Activated naive CD8-positive, alpha-beta T cell treated with anti-CD3 and anti-CD28 coated beads, Interleukin-2, amount 50 U/mL, for 24 hours (primary cell): ENCODE measurements around the gene CHCHD10.

Experiments used
- ATAC-seq: fragments of 150-1000 bp; cut with Tn5 transposase; one replicate; pipeline ENCODE4 v1.10.0; 2021
- DNase-seq: peaks from one replicate; pipeline ENCODE4 v3.0.0; 2021
- H3K27ac Mint-ChIP-seq: one replicate; pipeline ENCODE4 v1.8.0; 2021; ENCODE audit warnings: mild to moderate bottlenecking, mixed read lengths
- H3K27me3 Mint-ChIP-seq: one replicate; pipeline ENCODE4 v1.8.0; 2021; ENCODE audit warnings: mixed read lengths
- H3K36me3 Mint-ChIP-seq: one replicate; pipeline ENCODE4 v1.8.0; 2021; ENCODE audit warnings: low read depth, mixed read lengths
- H3K4me1 Mint-ChIP-seq: one replicate; pipeline ENCODE4 v1.8.0; 2021; ENCODE audit warnings: mixed read lengths
- H3K4me3 Mint-ChIP-seq: one replicate; pipeline ENCODE4 v1.8.0; 2021; ENCODE audit warnings: mild to moderate bottlenecking, moderate library complexity, mixed read lengths
- H3K9me3 Mint-ChIP-seq: one replicate; pipeline ENCODE4 v1.8.0; 2021; ENCODE audit warnings: mixed read lengths

CHCHD10 gene

GRCh38 chr22:23791738-23792645 lies 24.2 kb upstream of the CHCHD10 start:
- H3K36me3 Mint-ChIP-seq, result peaks cover 22% of the 10 kb centered on the region
- DNase-seq, result no peak
- ATAC-seq, result peak; percentile 15
- no peak overlapping the region for H3K4me3 Mint-ChIP-seq
- H3K27me3 Mint-ChIP-seq, result no peaks in the 10 kb centered on the region
- peaks cover 26% of the 10 kb centered on the region for H3K4me1 Mint-ChIP-seq
- H3K27ac Mint-ChIP-seq, result no peak overlapping the region
- H3K9me3 Mint-ChIP-seq, result no peaks in the 10 kb centered on the region

GRCh38 chr22:23790819-23791737 lies 23.3 kb upstream of the CHCHD10 start:
- peaks cover 33% of the 10 kb centered on the region for H3K4me1 Mint-ChIP-seq
- H3K9me3 Mint-ChIP-seq, result no peaks in the 10 kb centered on the region
- peaks cover 14% of the 10 kb centered on the region for H3K36me3 Mint-ChIP-seq

GRCh38 chr22:23789638-23790037 lies 21.9 kb upstream of the CHCHD10 start:
- H3K4me3 Mint-ChIP-seq, result no peak overlapping the region
- no peak overlapping the region for H3K27ac Mint-ChIP-seq
- H3K9me3 Mint-ChIP-seq, result no peaks in the 10 kb centered on the region
- no peak for ATAC-seq
- DNase-seq, result no peak
- H3K4me1 Mint-ChIP-seq, result peaks cover 35% of the 10 kb centered on the region
- H3K27me3 Mint-ChIP-seq, result no peaks in the 10 kb centered on the region
- peaks cover 7% of the 10 kb centered on the region for H3K36me3 Mint-ChIP-seq

More at GRCh38 chr22:23790819-23791737, 23.3 kb upstream of the CHCHD10 start:
- H3K27me3 Mint-ChIP-seq, result no peaks in the 10 kb centered on the region
- no peak overlapping the region for H3K27ac Mint-ChIP-seq
- DNase-seq (no peak), ATAC-seq (no peak)
- H3K4me3 Mint-ChIP-seq, result no peak overlapping the region

- DNase-seq, result no peak
- H3K4me1 Mint-ChIP-seq, result peaks cover 40% of the 10 kb centered on the region
- H3K9me3 Mint-ChIP-seq, result no peaks in the 10 kb centered on the region
- peaks cover 7% of the 10 kb centered on the region for H3K36me3 Mint-ChIP-seq
- no peak overlapping the region for H3K27ac Mint-ChIP-seq
- H3K4me3 Mint-ChIP-seq, result peak overlapping the region; percentile 92
- no peak for ATAC-seq
- H3K27me3 Mint-ChIP-seq, result no peaks in the 10 kb centered on the region
These were observed 21.3 kb upstream of the CHCHD10 start for GRCh38 chr22:23789121-23789520.

GRCh38 chr22:23787910-23788309 lies 20.1 kb upstream of the CHCHD10 start:
- DNase-seq, result no peak

GRCh38 chr22:23787600-23787896 lies 19.8 kb upstream of the CHCHD10 start:
- Mint-ChIP-seq H3K4me3 (peak overlapping the region; percentile 92), H3K27me3 (no peaks in the 10 kb centered on the region), H3K27ac (peak overlapping the region; percentile 88), H3K4me1 (peaks cover 41% of the 10 kb centered on the region), H3K9me3 (no peaks in the 10 kb centered on the region), H3K36me3 (peaks cover 2% of the 10 kb centered on the region)
- DNase-seq (no peak), ATAC-seq (peak; percentile 15)

More at GRCh38 chr22:23787910-23788309, 20.1 kb upstream of the CHCHD10 start:
- Mint-ChIP-seq H3K36me3 (peaks cover 2% of the 10 kb centered on the region), H3K4me3 (peak overlapping the region; percentile 92), H3K4me1 (peaks cover 41% of the 10 kb centered on the region), H3K27me3 (no peaks in the 10 kb centered on the region), H3K9me3 (no peaks in the 10 kb centered on the region), H3K27ac (peak overlapping the region; percentile 88)
- no peak for ATAC-seq

- DNase-seq, result peak; percentile 91
- ATAC-seq, result peak; percentile 81
- H3K4me1 Mint-ChIP-seq, result peaks cover 41% of the 10 kb centered on the region
These were observed 19.2 kb upstream of the CHCHD10 start, which contains the start of gene SMARCB1 for GRCh38 chr22:23786752-23787599. Gene SMARCB1 (plus strand): TSS chr22:23786966. CDS start chr22:23787170, 204 bp downstream.

GRCh38 chr22:23786261-23786710 lies 18.5 kb upstream of the CHCHD10 start:
- peak overlapping the region; percentile 92 for H3K4me3 Mint-ChIP-seq
- peaks cover 2% of the 10 kb centered on the region for H3K36me3 Mint-ChIP-seq
- peak; percentile 7 for ATAC-seq
- no peaks in the 10 kb centered on the region for H3K27me3 Mint-ChIP-seq
- peaks cover 38% of the 10 kb centered on the region for H3K4me1 Mint-ChIP-seq
- no peaks in the 10 kb centered on the region for H3K9me3 Mint-ChIP-seq
- peak overlapping the region; percentile 92 for H3K27ac Mint-ChIP-seq
- DNase-seq, result peak; percentile 19

More at GRCh38 chr22:23786752-23787599, 19.2 kb upstream of the CHCHD10 start, which contains the start of gene SMARCB1:
- Mint-ChIP-seq H3K27ac (peak within 1 kb of the TSS; percentile 92), H3K27me3 (no peaks in the 10 kb centered on the region), H3K36me3 (peaks cover 2% of the 10 kb centered on the region), H3K9me3 (no peaks in the 10 kb centered on the region), H3K4me3 (peak within 1 kb of the TSS; percentile 92)

GRCh38 chr22:23784215-23784732 lies 16.5 kb upstream of the CHCHD10 start:
- H3K27me3 Mint-ChIP-seq, result no peaks in the 10 kb centered on the region
- H3K9me3 Mint-ChIP-seq, result no peaks in the 10 kb centered on the region
- no peaks in the 10 kb centered on the region for H3K36me3 Mint-ChIP-seq
- ATAC-seq (no peak), DNase-seq (no peak)
- no peak overlapping the region for H3K27ac Mint-ChIP-seq
- peaks cover 31% of the 10 kb centered on the region for H3K4me1 Mint-ChIP-seq
- no peak overlapping the region for H3K4me3 Mint-ChIP-seq

GRCh38 chr22:23783265-23784150 lies 15.7 kb upstream of the CHCHD10 start:
- no peak for DNase-seq
- H3K4me1 Mint-ChIP-seq, result peaks cover 25% of the 10 kb centered on the region
- no peak for ATAC-seq
- H3K27ac Mint-ChIP-seq, result no peak overlapping the region
- no peak overlapping the region for H3K4me3 Mint-ChIP-seq
- no peaks in the 10 kb centered on the region for H3K27me3 Mint-ChIP-seq
- H3K36me3 Mint-ChIP-seq, result no peaks in the 10 kb centered on the region
- no peaks in the 10 kb centered on the region for H3K9me3 Mint-ChIP-seq

GRCh38 chr22:23782703-23783102 lies 14.9 kb upstream of the CHCHD10 start:
- DNase-seq (no peak), ATAC-seq (no peak)
- H3K36me3 Mint-ChIP-seq, result no peaks in the 10 kb centered on the region
- no peak overlapping the region for H3K4me3 Mint-ChIP-seq
- peaks cover 18% of the 10 kb centered on the region for H3K4me1 Mint-ChIP-seq
- no peak overlapping the region for H3K27ac Mint-ChIP-seq
- H3K9me3 Mint-ChIP-seq, result no peaks in the 10 kb centered on the region
- no peaks in the 10 kb centered on the region for H3K27me3 Mint-ChIP-seq

GRCh38 chr22:23782252-23782651 lies 14.5 kb upstream of the CHCHD10 start:
- no peaks in the 10 kb centered on the region for H3K36me3 Mint-ChIP-seq
- peaks cover 14% of the 10 kb centered on the region for H3K4me1 Mint-ChIP-seq
- no peak overlapping the region for H3K27ac Mint-ChIP-seq
- ATAC-seq (no peak), DNase-seq (no peak)
- no peaks in the 10 kb centered on the region for H3K27me3 Mint-ChIP-seq
- H3K9me3 Mint-ChIP-seq, result no peaks in the 10 kb centered on the region
- H3K4me3 Mint-ChIP-seq, result no peak overlapping the region
